HEK293T (cell line): Measurements from ENCODE around the gene NOL4L.

Source experiments
- ARNT ChIP-seq: fragments of 450-650 bp; IDR thresholded peaks from 2 replicates; pipeline ENCODE4 v1.6.1; 2017; ENCODE audit warnings: mild to moderate bottlenecking
- CTBP1 ChIP-seq: fragments of 450-650 bp; IDR thresholded peaks from 2 replicates; pipeline ENCODE4 v1.6.1; 2016; ENCODE audit warnings: borderline replicate concordance
- ELF4 ChIP-seq: fragments of 450-650 bp; IDR thresholded peaks from 2 replicates; pipeline ENCODE4 v1.6.1; 2017; ENCODE audit warnings: antibody characterized with exemption
- FOXK2 ChIP-seq: fragments of 450-650 bp; IDR thresholded peaks from 2 replicates; pipeline ENCODE4 v1.6.1; 2016; ENCODE audit warnings: mild to moderate bottlenecking
- HDGF ChIP-seq: fragments of 450-650 bp; IDR thresholded peaks from 2 replicates; pipeline ENCODE4 v1.6.1; 2017; ENCODE audit warnings: antibody characterized with exemption, borderline replicate concordance
- LEF1 ChIP-seq: fragments of 450-650 bp; IDR thresholded peaks from 2 replicates; pipeline ENCODE4 v1.6.1; 2017; ENCODE audit warnings: mild to moderate bottlenecking, borderline replicate concordance
- PKNOX1 ChIP-seq: fragments of 450-650 bp; IDR thresholded peaks from 2 replicates; pipeline ENCODE4 v1.6.1; 2016
- SP1 ChIP-seq: fragments of 450-650 bp; IDR thresholded peaks from 2 replicates; pipeline ENCODE4 v1.6.1; 2017
- SUZ12 ChIP-seq: fragments of 450-650 bp; IDR thresholded peaks from 2 replicates; pipeline ENCODE4 v1.6.1; 2016; ENCODE audit warnings: mild to moderate bottlenecking
- TARDBP ChIP-seq: fragments of 450-650 bp; IDR thresholded peaks from 2 replicates; pipeline ENCODE4 v1.6.1; 2016
- ZNF384 ChIP-seq: fragments of 450-650 bp; IDR thresholded peaks from 2 replicates; pipeline ENCODE4 v1.6.1; 2016

GRCh38 chr20:32565735-32566032 lies 19.4 kb downstream of the NOL4L start:
- no peak for TF ChIP-seq CTBP1
- TF ChIP-seq FOXK2 = no peak
- TF ChIP-seq PKNOX1 = no peak
- no peak for TF ChIP-seq SUZ12
- no peak for TF ChIP-seq ARNT
- no peak for TF ChIP-seq ELF4
- no peak for TF ChIP-seq TARDBP
- TF ChIP-seq ZNF384 = no peak
- TF ChIP-seq LEF1 = no peak
- no peak for TF ChIP-seq HDGF
- TF ChIP-seq SP1 = no peak
